Colonic mucosa (tissue), 4 donors: Measurements from ENCODE around the gene BCKDHB. TPM values are rescaled to one million over a fixed set of nuclear protein-coding genes. Genes with fewer than 3 reads are reported as not detected.

Source experiments
- DNase-seq: peaks from one replicate; pipeline ENCODE4 v3.0.0-alpha.2; 2020
- H3K27ac ChIP-seq: fragments of 200-600 bp; one replicate; pipeline ENCODE4 v1.8.0; 2021
- H3K27me3 ChIP-seq: fragments of 200-600 bp; one replicate; pipeline ENCODE4 v1.8.0; 2021
- H3K36me3 ChIP-seq: fragments of 200-600 bp; one replicate; pipeline ENCODE4 v1.8.0; 2021
- H3K4me1 ChIP-seq: fragments of 200-600 bp; one replicate; pipeline ENCODE4 v1.8.0; 2021; ENCODE audit warnings: mild to moderate bottlenecking
- H3K4me3 ChIP-seq: fragments of 200-600 bp; one replicate; pipeline ENCODE4 v1.8.0; 2021
- H3K9ac ChIP-seq, 2 donors: one replicate each; pipeline ENCODE4 v1.7.0; 2013; ENCODE audit warnings: control low read depth in 2 of 2, low read depth in 2 of 2, low read length in 2 of 2
- H3K9me3 ChIP-seq: fragments of 200-600 bp; one replicate; pipeline ENCODE4 v1.8.0; 2021
- intact Hi-C: fragments of 100-400 bp; cut with DNase I; formaldehyde crosslinking; loops from one replicate; pipeline ENCODE4 v1.14.1; 2022
- total RNA-seq, 2 donors: library from RNA; stranded (reverse); fragmentation: NEBNext Ultra II Directional in 1 of 2; extraction: Animal tissue kit (Norgen Biotek cat#: 25700) in 1 of 2; gene quantifications; one replicate each; pipeline ENCODE4 v1.2.1, GENCODE V29; 2021
- TF ChIP-seq, protein P1 (sequence below): fragments of 200-600 bp; IDR thresholded peaks from one replicate; pipeline ENCODE4 v1.8.0; 2022; ENCODE audit warnings: antibody characterized with exemption, mild to moderate bottlenecking
- donor health status: healthy.
- donor health status: DM: no; HTN: no; CAD: no.
- donor health status: DM: no; HTN: no; CAD: no.

Gene BCKDHB
- total RNA-seq, 2 donors from 2014 or later, result 27.4 to 47.1 TPM

DNA sequence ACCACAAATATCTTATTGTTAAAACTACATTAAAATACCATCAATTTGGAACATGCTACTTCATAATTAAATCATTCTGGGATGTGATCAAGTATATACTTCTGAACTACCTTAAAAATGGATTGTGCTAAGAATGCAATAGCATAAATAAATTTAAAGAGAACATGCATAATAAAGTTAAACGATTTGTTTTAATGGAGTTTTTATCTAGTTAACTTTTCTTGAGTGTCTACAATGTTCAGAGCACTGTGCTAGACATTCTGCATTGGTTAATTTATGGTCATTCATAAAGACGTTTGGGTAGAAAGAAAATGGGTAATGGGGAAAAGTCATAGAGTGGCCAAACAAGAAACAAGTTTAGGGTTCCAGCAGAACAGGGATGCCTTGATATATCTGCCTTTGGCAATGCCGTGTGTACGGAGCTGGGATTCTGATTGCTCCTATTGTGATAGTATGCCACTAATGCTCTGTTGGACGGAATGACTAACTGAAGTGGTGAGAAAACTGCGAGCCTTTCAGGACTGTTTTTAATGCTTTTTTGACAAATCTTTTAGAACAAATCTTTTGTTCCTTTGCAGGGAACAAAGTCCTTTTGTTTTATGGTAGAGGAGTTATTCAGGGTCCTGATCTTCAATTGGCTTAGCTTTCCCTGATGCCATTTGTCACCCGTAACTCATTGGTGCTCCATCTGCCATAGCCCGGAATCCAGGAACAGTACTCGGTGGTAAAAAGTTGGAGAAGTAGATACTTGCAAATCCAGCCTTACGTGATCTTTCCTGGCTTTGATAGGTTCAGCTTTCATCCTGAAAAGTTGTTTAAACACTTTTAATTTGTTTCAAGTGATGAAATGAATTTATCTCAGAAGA is 162.6 kb downstream of the BCKDHB start:
- no peaks in the 10 kb centered on the region for H3K36me3 ChIP-seq
- H3K9me3 ChIP-seq, result no peaks in the 10 kb centered on the region
- no peak overlapping the region for H3K27ac ChIP-seq
- DNase-seq, result no peak
- H3K27me3 ChIP-seq, result no peaks in the 10 kb centered on the region
- TF ChIP-seq, protein P1, sequence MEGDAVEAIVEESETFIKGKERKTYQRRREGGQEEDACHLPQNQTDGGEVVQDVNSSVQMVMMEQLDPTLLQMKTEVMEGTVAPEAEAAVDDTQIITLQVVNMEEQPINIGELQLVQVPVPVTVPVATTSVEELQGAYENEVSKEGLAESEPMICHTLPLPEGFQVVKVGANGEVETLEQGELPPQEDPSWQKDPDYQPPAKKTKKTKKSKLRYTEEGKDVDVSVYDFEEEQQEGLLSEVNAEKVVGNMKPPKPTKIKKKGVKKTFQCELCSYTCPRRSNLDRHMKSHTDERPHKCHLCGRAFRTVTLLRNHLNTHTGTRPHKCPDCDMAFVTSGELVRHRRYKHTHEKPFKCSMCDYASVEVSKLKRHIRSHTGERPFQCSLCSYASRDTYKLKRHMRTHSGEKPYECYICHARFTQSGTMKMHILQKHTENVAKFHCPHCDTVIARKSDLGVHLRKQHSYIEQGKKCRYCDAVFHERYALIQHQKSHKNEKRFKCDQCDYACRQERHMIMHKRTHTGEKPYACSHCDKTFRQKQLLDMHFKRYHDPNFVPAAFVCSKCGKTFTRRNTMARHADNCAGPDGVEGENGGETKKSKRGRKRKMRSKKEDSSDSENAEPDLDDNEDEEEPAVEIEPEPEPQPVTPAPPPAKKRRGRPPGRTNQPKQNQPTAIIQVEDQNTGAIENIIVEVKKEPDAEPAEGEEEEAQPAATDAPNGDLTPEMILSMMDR, result no peak
- H3K4me1 ChIP-seq, result no peaks in the 10 kb centered on the region
- H3K4me3 ChIP-seq, result no peak overlapping the region
- no peak overlapping the region for H3K9ac ChIP-seq
- intact Hi-C loops, result no loop called here

DNA sequence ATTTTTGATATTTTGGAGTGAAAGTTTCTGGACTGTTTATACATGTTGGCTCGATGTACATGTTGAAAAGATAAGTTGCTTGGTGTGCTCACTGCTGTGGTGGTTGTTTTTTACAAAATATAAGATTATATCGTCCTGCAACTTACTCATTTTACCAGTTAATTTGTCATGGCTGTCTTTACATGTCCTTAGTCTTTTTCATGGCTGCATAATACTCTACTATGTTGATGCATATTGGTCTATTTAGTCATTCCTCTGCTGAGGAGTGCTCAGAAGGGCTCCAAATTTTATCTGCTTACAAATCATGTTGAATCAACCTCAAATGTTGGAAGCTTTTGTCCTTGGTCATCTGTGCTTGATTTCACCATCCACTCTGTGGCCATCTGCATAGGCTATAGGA is 164.6 kb downstream of the BCKDHB start:
- Histone ChIP-seq H3K27me3 (no peaks in the 10 kb centered on the region), H3K4me3 (no peak overlapping the region), H3K4me1 (no peaks in the 10 kb centered on the region), H3K36me3 (no peaks in the 10 kb centered on the region), H3K9me3 (no peaks in the 10 kb centered on the region), H3K9ac (no peak overlapping the region), H3K27ac (no peak overlapping the region)
- TF ChIP-seq, protein P1, result no peak
- intact Hi-C loops, result no loop called here
- no peak for DNase-seq

GRCh38 chr6:80272988-80273387 is 166.5 kb downstream of the BCKDHB start:
- Histone ChIP-seq H3K4me1 (no peaks in the 10 kb centered on the region), H3K9me3 (no peaks in the 10 kb centered on the region), H3K4me3 (no peak overlapping the region), H3K27ac (no peak overlapping the region), H3K36me3 (no peaks in the 10 kb centered on the region), H3K27me3 (no peaks in the 10 kb centered on the region), H3K9ac (no peak overlapping the region)
- DNase-seq, result no peak
- intact Hi-C loops, result no loop called here
- TF ChIP-seq, protein P1, result no peak

- TF ChIP-seq, protein P1, result no peak
- H3K27ac ChIP-seq, result no peak overlapping the region
- H3K36me3 ChIP-seq, result no peaks in the 10 kb centered on the region
- no peaks in the 10 kb centered on the region for H3K4me1 ChIP-seq
- no peaks in the 10 kb centered on the region for H3K27me3 ChIP-seq
- no peak for DNase-seq
- no peak overlapping the region for H3K4me3 ChIP-seq
- H3K9me3 ChIP-seq, result no peaks in the 10 kb centered on the region
- H3K9ac ChIP-seq, result no peak overlapping the region
- intact Hi-C loops, result no loop called here
Measured at GRCh38 chr6:80276861-80277260, 170.4 kb downstream of the BCKDHB start.

- H3K9ac ChIP-seq, result no peak overlapping the region
- H3K36me3 ChIP-seq, result no peaks in the 10 kb centered on the region
- DNase-seq, result no peak
- TF ChIP-seq, protein P1, result no peak
- intact Hi-C loops, result no loop called here
- H3K27me3 ChIP-seq, result no peaks in the 10 kb centered on the region
- no peak overlapping the region for H3K27ac ChIP-seq
- no peak overlapping the region for H3K4me3 ChIP-seq
- no peaks in the 10 kb centered on the region for H3K4me1 ChIP-seq
- no peaks in the 10 kb centered on the region for H3K9me3 ChIP-seq
Measured at GRCh38 chr6:80277501-80277900, 171.0 kb downstream of the BCKDHB start.
